Astrocyte (in vitro differentiated cells and primary cell): ENCODE results near the gene DDAH1. TPM values are rescaled to one million over a fixed set of nuclear protein-coding genes. Genes with fewer than 3 reads are reported as not detected.
A peak's percentile ranks its signal among the peaks of the same experiment; 100 is the strongest.

Experiments used
- DNase-seq: peaks from one replicate; pipeline ENCODE4 v3.0.0-alpha.2; 2010; ENCODE audit warnings: low read depth
- FAIRE-seq: peaks from 2 replicates; lab custom pipeline; 2011; peaks lifted over from hg19 to GRCh38; lab: Jason Lieb, UNC
- H2AFZ ChIP-seq: 2 replicates; pipeline ENCODE4 v1.6.0; 2012; ENCODE audit warnings: low read depth, low read length, inconsistent platforms
- H3K27ac ChIP-seq: 2 replicates; pipeline ENCODE4 v1.5.1; 2011; ENCODE audit warnings: low read depth, low read length, inconsistent platforms
- H3K27me3 ChIP-seq: 2 replicates; pipeline ENCODE4 v1.6.0; 2011; ENCODE audit warnings: low read length, inconsistent platforms; ENCODE audit not compliant: insufficient read depth
- H3K36me3 ChIP-seq: 2 replicates; pipeline ENCODE4 v1.5.1; 2011; ENCODE audit warnings: low read length, inconsistent platforms; ENCODE audit not compliant: insufficient read depth
- H3K4me1 ChIP-seq: 2 replicates; pipeline ENCODE4 v1.5.1; 2011; ENCODE audit warnings: low read length, inconsistent platforms; ENCODE audit not compliant: insufficient read depth
- H3K4me2 ChIP-seq: 2 replicates; pipeline ENCODE4 v1.6.0; 2012; ENCODE audit warnings: low read length, inconsistent platforms
- H3K4me3 ChIP-seq: 2 replicates; pipeline ENCODE4 v1.5.1; 2011; ENCODE audit warnings: low read depth, mild to moderate bottlenecking, low read length, inconsistent platforms; ENCODE audit not compliant: insufficient read depth
- H3K79me2 ChIP-seq: 2 replicates; pipeline ENCODE4 v1.6.0; 2012; ENCODE audit warnings: mild to moderate bottlenecking, low read length, inconsistent platforms; ENCODE audit not compliant: insufficient read depth
- H3K9ac ChIP-seq: 2 replicates; pipeline ENCODE4 v1.6.0; 2012; ENCODE audit warnings: mild to moderate bottlenecking, low read length, inconsistent platforms
- H3K9me3 ChIP-seq: 2 replicates; pipeline ENCODE4 v1.5.1; 2012; ENCODE audit warnings: low read depth, mild to moderate bottlenecking, low read length, inconsistent platforms; ENCODE audit not compliant: insufficient read depth
- H4K20me1 ChIP-seq: 2 replicates; pipeline ENCODE4 v1.6.0; 2012; ENCODE audit warnings: low read length, inconsistent platforms; ENCODE audit not compliant: insufficient read depth
- H3K27ac Mint-ChIP-seq: one replicate; pipeline ENCODE4 v1.8.0; 2021; ENCODE audit warnings: mild to moderate bottlenecking, mixed read lengths; ENCODE audit not compliant: unreplicated experiment
- H3K27me3 Mint-ChIP-seq: one replicate; pipeline ENCODE4 v1.8.0; 2021; ENCODE audit warnings: low read depth, mixed read lengths; ENCODE audit not compliant: unreplicated experiment
- H3K36me3 Mint-ChIP-seq: one replicate; pipeline ENCODE4 v1.8.0; 2021; ENCODE audit warnings: low read depth, mixed read lengths; ENCODE audit not compliant: unreplicated experiment
- H3K4me1 Mint-ChIP-seq: one replicate; pipeline ENCODE4 v1.8.0; 2021; ENCODE audit warnings: low read depth, mixed read lengths; ENCODE audit not compliant: unreplicated experiment
- H3K4me3 Mint-ChIP-seq: one replicate; pipeline ENCODE4 v1.8.0; 2021; ENCODE audit warnings: mild to moderate bottlenecking, moderate library complexity, mixed read lengths; ENCODE audit not compliant: unreplicated experiment
- H3K9me3 Mint-ChIP-seq: one replicate; pipeline ENCODE4 v1.8.0; 2021; ENCODE audit warnings: mild to moderate bottlenecking, mixed read lengths; ENCODE audit not compliant: unreplicated experiment
- CTCF ChIP-seq: IDR thresholded peaks from 2 replicates; pipeline ENCODE4 v1.5.1; 2011; ENCODE audit warnings: low read depth, mild to moderate bottlenecking, inconsistent platforms, low read length, moderate library complexity; ENCODE audit not compliant: insufficient read depth
- EZH2 ChIP-seq: IDR thresholded peaks from 2 replicates; pipeline ENCODE4 v1.6.1; 2012; ENCODE audit warnings: mild to moderate bottlenecking, low read length, inconsistent platforms; ENCODE audit not compliant: insufficient read depth
- total RNA-seq: library from RNA; stranded (reverse); gene quantifications from 2 replicates; pipeline ENCODE4 v1.2.1, GENCODE V29; 2021

Gene DDAH1
- total RNA-seq, 1 donor from 2014 or later: 112 TPM

GRCh38 chr1:85501355-85501898 is 36.5 kb upstream of the DDAH1 start:
- no peak overlapping the region for H3K9ac ChIP-seq
- Mint-ChIP-seq H3K4me1 (peaks cover 51% of the 10 kb centered on the region), H3K4me3 (no peak overlapping the region), H3K36me3 (peaks cover 18% of the 10 kb centered on the region), H3K9me3 (peaks cover 3% of the 10 kb centered on the region), H3K27me3 (no peaks in the 10 kb centered on the region), H3K27ac (peak overlapping the region; percentile 29)
- FAIRE-seq: no peak
- no peak overlapping the region for H2AFZ ChIP-seq
- H3K36me3 ChIP-seq: peaks cover 6% of the 10 kb centered on the region
- no peak for DNase-seq
- no peaks in the 10 kb centered on the region for H3K27me3 ChIP-seq
- no peak overlapping the region for H3K27ac ChIP-seq
- H3K4me3 ChIP-seq: no peak overlapping the region
- H3K4me2 ChIP-seq: no peak overlapping the region
- H3K4me1 ChIP-seq: peaks cover 21% of the 10 kb centered on the region
- TF ChIP-seq CTCF (no peak), EZH2 (no peak)
- H4K20me1 ChIP-seq: peaks cover 50% of the 10 kb centered on the region
- H3K9me3 ChIP-seq: no peaks in the 10 kb centered on the region
- peaks cover 87% of the 10 kb centered on the region for H3K79me2 ChIP-seq

GRCh38 chr1:85496941-85497582 is 32.1 kb upstream of the DDAH1 start:
- Histone ChIP-seq H3K9me3 (no peaks in the 10 kb centered on the region), H3K79me2 (peaks cover 65% of the 10 kb centered on the region), H4K20me1 (peaks cover 27% of the 10 kb centered on the region), H3K27me3 (no peaks in the 10 kb centered on the region), H2AFZ (no peak overlapping the region), H3K4me3 (no peak overlapping the region), H3K36me3 (peaks cover 15% of the 10 kb centered on the region), H3K4me2 (peak overlapping the region; percentile 27), H3K9ac (no peak overlapping the region), H3K4me1 (peaks cover 33% of the 10 kb centered on the region), H3K27ac (peak overlapping the region; percentile 73)
- peak; percentile 55 for FAIRE-seq
- Mint-ChIP-seq H3K27ac (peak overlapping the region; percentile 66), H3K4me1 (peaks cover 54% of the 10 kb centered on the region), H3K27me3 (no peaks in the 10 kb centered on the region), H3K9me3 (peaks cover 3% of the 10 kb centered on the region), H3K36me3 (peaks cover 19% of the 10 kb centered on the region), H3K4me3 (no peak overlapping the region)
- DNase-seq: peak; percentile 65
- TF ChIP-seq EZH2 (no peak), CTCF (no peak)

GRCh38 chr1:85495556-85495955 is 30.6 kb upstream of the DDAH1 start:
- H3K36me3 Mint-ChIP-seq: peaks cover 13% of the 10 kb centered on the region
- Histone ChIP-seq H3K4me1 (peaks cover 33% of the 10 kb centered on the region), H3K4me3 (peak overlapping the region; percentile 9), H3K79me2 (peaks cover 51% of the 10 kb centered on the region), H2AFZ (no peak overlapping the region), H3K36me3 (peaks cover 28% of the 10 kb centered on the region), H3K9me3 (no peaks in the 10 kb centered on the region), H3K4me2 (peak overlapping the region; percentile 55), H3K27me3 (no peaks in the 10 kb centered on the region), H3K9ac (peak overlapping the region; percentile 19), H3K27ac (peak overlapping the region; percentile 73), H4K20me1 (peaks cover 17% of the 10 kb centered on the region)
- H3K4me1 Mint-ChIP-seq: peaks cover 42% of the 10 kb centered on the region
- peak overlapping the region; percentile 96 for H3K27ac Mint-ChIP-seq
- DNase-seq (peak; percentile 76), FAIRE-seq (peak; percentile 66)
- no peaks in the 10 kb centered on the region for H3K27me3 Mint-ChIP-seq
- no peaks in the 10 kb centered on the region for H3K9me3 Mint-ChIP-seq
- H3K4me3 Mint-ChIP-seq: no peak overlapping the region
- TF ChIP-seq EZH2: no peak
- TF ChIP-seq CTCF: no peak
